NOMO-1 (cell line): ENCODE measurements around the gene DPH1.
"Not testable (repeated sequence)": the region's sequence is repeated elsewhere in the genome, so short reads cannot be mapped to it uniquely, and the experiment has no call there.

ENCODE experiments used
- DNase-seq, 2 experiments: peaks; one replicate each; lab custom pipeline; 2025; ENCODE audit not compliant: unreplicated experiment in 2 of 2; lab: John Stamatoyannopoulos, UW

DPH1 gene

GRCh38 chr17:2004435-2004952, 25.5 kb upstream of the DPH1 start:
- DNase-seq = no peak

- no peak for DNase-seq
Observed at GRCh38 chr17:2008332-2009126, 21.4 kb upstream of the DPH1 start.

GRCh38 chr17:2009737-2010136, 20.2 kb upstream of the DPH1 start:
- DNase-seq = no peak

- no peak for DNase-seq
Observed at GRCh38 chr17:2011411-2012371, 18.3 kb upstream of the DPH1 start.

GRCh38 chr17:2012499-2012898, 17.5 kb upstream of the DPH1 start:
- no peak for DNase-seq

- DNase-seq = not testable (repeated sequence)
Observed at GRCh38 chr17:2013220-2013993, 16.5 kb upstream of the DPH1 start.

GRCh38 chr17:2013994-2014317, 16.0 kb upstream of the DPH1 start:
- DNase-seq = no peak

GRCh38 chr17:2015314-2015713, 14.6 kb upstream of the DPH1 start:
- DNase-seq = no peak

GRCh38 chr17:2016494-2016893, 13.5 kb upstream of the DPH1 start:
- DNase-seq = no peak

GRCh38 chr17:2017274-2017941, 12.5 kb upstream of the DPH1 start:
- no peak for DNase-seq

- no peak for DNase-seq
Observed at GRCh38 chr17:2018716-2019510, 11.0 kb upstream of the DPH1 start.

GRCh38 chr17:2019723-2020122, 10.2 kb upstream of the DPH1 start:
- no peak for DNase-seq

GRCh38 chr17:2020721-2021120, 9.2 kb upstream of the DPH1 start:
- no peak for DNase-seq

- DNase-seq = no peak
Observed at GRCh38 chr17:2022647-2023240, 7.2 kb upstream of the DPH1 start.

GRCh38 chr17:2023256-2023655, 6.7 kb upstream of the DPH1 start:
- no peak for DNase-seq

- peak in 1 of 2 experiments; percentile 55 for DNase-seq
Observed at GRCh38 chr17:2023692-2024571, 6.0 kb upstream of the DPH1 start.

- DNase-seq = no peak
Observed at GRCh38 chr17:2024572-2025219, 5.3 kb upstream of the DPH1 start.

GRCh38 chr17:2025220-2025621, 4.7 kb upstream of the DPH1 start, which contains the start of gene RTN4RL1:
Gene RTN4RL1 (minus strand): TSS chr17:2025334. CDS start chr17:2024865, 469 bp downstream.
- peak; percentile 19 to 46 for DNase-seq
